Measurements from ENCODE around the gene NCKAP5. TPM values are rescaled to one million over a fixed set of nuclear protein-coding genes. Genes with fewer than 3 reads are reported as not detected.

Gene NCKAP5
- total and polyA plus RNA-seq, 9 of the 15 experiments (the other 6 are each of a cell fraction or from before 2014, with no cell fraction given) = not detected

- no peak for TF ChIP-seq SIX5 (IDR thresholded peaks at IDR 0.05; ENCODE audit: borderline replicate concordance in 1 of 2, insufficient read depth in 1 of 2, low read depth in 1 of 2, low read length in 2 of 2)
These were observed 64.3 kb downstream of the NCKAP5 start (continued) for GRCh38 chr2:133503927-133504326.

- Histone ChIP-seq H3K27ac (ENCODE audit: extremely low read depth, low read depth, low read length) (no peak overlapping the region), H2AFZ (ENCODE audit: low read depth, low read length) (no peak overlapping the region), H3K9me1 (ENCODE audit: control insufficient read depth, insufficient read depth, low read length) (no peaks in the 10 kb centered on the region), H3K36me3 (ENCODE audit: control insufficient read depth, insufficient read depth, low read length) (no peaks in the 10 kb centered on the region), H3K27me3 (ENCODE audit: control insufficient read depth in 2 of 2, insufficient read depth in 2 of 2, low read length in 2 of 2) (no peaks in the 10 kb centered on the region), H3K4me2 (ENCODE audit: insufficient read depth, low read length) (no peak overlapping the region), H3K9ac (ENCODE audit: insufficient read depth in 1 of 2, low read depth in 2 of 2, low read length in 2 of 2) (no peak overlapping the region), H3K4me1 (replicated peaks in 1 of 2; ENCODE audit: control insufficient read depth in 2 of 2, insufficient read depth in 2 of 2, low read length in 2 of 2) (no peaks in the 10 kb centered on the region), H3K79me2 (ENCODE audit: control insufficient read depth, insufficient read depth, low read length) (no peaks in the 10 kb centered on the region), H4K20me1 (replicated peaks; ENCODE audit: control insufficient read depth, insufficient read depth, low read length) (no peaks in the 10 kb centered on the region), H3K9me3 (replicated peaks; ENCODE audit: control insufficient read depth, insufficient read depth, low read depth, low read length) (no peaks in the 10 kb centered on the region), H3K4me3 (no peak overlapping the region)
- WGBS (ENCODE audit: insufficient coverage, low coverage, missing lambda C conversion rate) = 0% methylated on average over 1 of the region's 1 CpG
- POLR2A ChIA-PET = no interaction called here
- DNase-seq (ENCODE audit: extremely low read depth in 1 of 4, low spot score in 3 of 4) (no peak), ATAC-seq (no peak), FAIRE-seq (no peak)
- CTCF ChIA-PET (ENCODE audit: low intra/inter-chr PET ratio) = no interaction called here
- in situ Hi-C loops (cut with MboI) (loop anchor here (10.0 kb wide), 1 partner anchor 991 kb away; no protein-coding TSS in a partner anchor), intact Hi-C loops (cut with micrococcal nuclease) (no loop called here)
- no TSS peak for BruUV-seq (replicated peaks)
- TF ChIP-seq LARP7 (IDR thresholded peaks at IDR 0.05) (no peak), JUNB (CRISPR knock-in tag; conservative IDR thresholded peaks at IDR 0.05) (no peak), ATF7 (IDR thresholded peaks at IDR 0.05) (no peak), FOXK2 (conservative IDR thresholded peaks at IDR 0.05 in 1 of 2, IDR thresholded peaks at IDR 0.05 in 1 of 2; ENCODE audit: low read depth in 2 of 2) (no peak), STAG1 (CRISPR knock-in tag; IDR thresholded peaks at IDR 0.05; ENCODE audit: borderline replicate concordance) (no peak), NR1H2 (CRISPR knock-in tag; IDR thresholded peaks at IDR 0.05) (no peak), HNRNPL (IDR thresholded peaks at IDR 0.05; ENCODE audit: low read depth, low read length) (no peak), ZNF282 (CRISPR knock-in tag; IDR thresholded peaks at IDR 0.05) (no peak), ZNF318 (IDR thresholded peaks at IDR 0.05; ENCODE audit: borderline replicate concordance in 1 of 2, low read depth in 1 of 2) (no peak), SAFB (IDR thresholded peaks at IDR 0.05; ENCODE audit: borderline replicate concordance, low read depth, low read length) (no peak), HSF4 (CRISPR knock-in tag; IDR thresholded peaks at IDR 0.05; ENCODE audit: borderline replicate concordance) (no peak), ESRRA (IDR thresholded peaks at IDR 0.05; ENCODE audit: borderline replicate concordance, low read depth) (no peak), NRF1 (conservative IDR thresholded peaks at IDR 0.05 in 1 of 2, IDR thresholded peaks at IDR 0.05 in 1 of 2) (no peak), ZBTB7A (IDR thresholded peaks at IDR 0.05; ENCODE audit: borderline replicate concordance, control insufficient read depth, low read depth, low read length) (no peak)
These were observed 64.9 kb downstream of the NCKAP5 start for GRCh38 chr2:133503323-133503722.

All from K562 (cell line).